GM11168 (cell line): ENCODE results near the gene RPLP1.
"Not testable (repeated sequence)": the region's sequence is repeated elsewhere in the genome, so short reads cannot be mapped to it uniquely, and the experiment has no call there.

Source experiments
- in situ Hi-C: fragments of 300-500 bp; cut with MboI; formaldehyde crosslinking; loops from one replicate; pipeline ENCODE4 v1.12.0; 2022; ENCODE audit warnings: low sequenced_read_pairs; ENCODE audit not compliant: unreplicated experiment

Gene RPLP1

GRCh38 chr15:69435985-69436384, 16.6 kb upstream of the RPLP1 start:
- in situ Hi-C loops = no loop called here

GRCh38 chr15:69436951-69437350, 15.7 kb upstream of the RPLP1 start:
- in situ Hi-C loops = no loop called here

GRCh38 chr15:69439623-69440022, 13.0 kb upstream of the RPLP1 start:
- in situ Hi-C loops = no loop called here

GRCh38 chr15:69443032-69443611, 9.5 kb upstream of the RPLP1 start:
- in situ Hi-C loops = no loop called here

GRCh38 chr15:69444686-69445085, 7.9 kb upstream of the RPLP1 start:
- in situ Hi-C loops = no loop called here

- in situ Hi-C loops = no loop called here
Measured at GRCh38 chr15:69446953-69447352, 5.7 kb upstream of the RPLP1 start.

GRCh38 chr15:69450221-69450620, 2.4 kb upstream of the RPLP1 start:
- in situ Hi-C loops = not testable (repeated sequence)

GRCh38 chr15:69450968-69451695, 1.5 kb upstream of the RPLP1 start:
- in situ Hi-C loops = no loop called here

- in situ Hi-C loops = no loop called here
Measured at GRCh38 chr15:69451951-69452691, 497 bp upstream of the RPLP1 start.

- in situ Hi-C loops = no loop called here
Measured at GRCh38 chr15:69454953-69455352, 2.3 kb downstream of the RPLP1 start.

GRCh38 chr15:69456208-69457166, 3.9 kb downstream of the RPLP1 start:
- in situ Hi-C loops = no loop called here

GRCh38 chr15:69457304-69458280, 5.0 kb downstream of the RPLP1 start:
- in situ Hi-C loops = no loop called here

GRCh38 chr15:69459066-69459465, 6.4 kb downstream of the RPLP1 start:
- in situ Hi-C loops = no loop called here

- in situ Hi-C loops = no loop called here
Measured at GRCh38 chr15:69460481-69460880, 7.9 kb downstream of the RPLP1 start.

- in situ Hi-C loops = no loop called here
Measured at GRCh38 chr15:69462030-69462492, 9.4 kb downstream of the RPLP1 start.

- in situ Hi-C loops = no loop called here
Measured at GRCh38 chr15:69462493-69463181, 10.0 kb downstream of the RPLP1 start.

GRCh38 chr15:69463182-69463756, 10.7 kb downstream of the RPLP1 start:
- in situ Hi-C loops = no loop called here

GRCh38 chr15:69465253-69465652, 12.6 kb downstream of the RPLP1 start:
- in situ Hi-C loops = no loop called here
